ENCODE measurements around the gene FBRSL1.
"Not testable (repeated sequence)": the region's sequence is repeated elsewhere in the genome, so short reads cannot be mapped to it uniquely, and the experiment has no call there.

FBRSL1 gene

GRCh38 chr12:132454193-132454932, 35.6 kb upstream of the FBRSL1 start:
- no peak for DNase-seq

GRCh38 chr12:132454933-132455418, 35.0 kb upstream of the FBRSL1 start:
- DNase-seq = no peak

GRCh38 chr12:132455565-132455964, 34.4 kb upstream of the FBRSL1 start:
- no peak for DNase-seq

GRCh38 chr12:132456186-132456943, 33.6 kb upstream of the FBRSL1 start:
- no peak for DNase-seq

DNA sequence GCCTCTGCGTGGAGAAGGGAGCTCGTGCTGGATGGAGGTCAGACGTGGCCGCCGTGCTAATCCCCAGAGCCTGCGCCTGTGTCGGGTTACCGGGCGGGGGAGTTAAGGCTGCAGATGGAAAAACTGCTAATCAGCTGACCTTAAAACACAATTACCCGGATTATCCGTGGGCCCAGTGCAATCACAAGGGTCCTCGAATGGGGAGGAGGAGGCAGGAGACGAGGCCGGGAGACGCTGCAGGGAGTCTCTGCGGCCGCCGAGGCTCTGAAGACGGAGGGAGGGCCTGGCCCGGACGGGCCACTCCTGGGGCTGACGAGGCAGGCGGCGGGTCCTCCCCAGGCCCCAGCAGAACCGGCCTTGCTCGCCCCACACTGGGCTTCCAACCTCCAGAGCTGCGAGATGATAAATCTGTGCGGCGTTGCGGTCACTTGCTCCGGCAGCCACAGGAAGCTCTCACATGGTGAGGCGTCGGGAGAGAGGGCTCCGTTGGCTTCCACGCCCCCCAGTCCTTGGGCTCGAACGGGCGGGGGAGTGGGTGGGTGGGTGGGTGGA, 32.9 kb upstream of the FBRSL1 start:
- DNase-seq = no peak

DNA sequence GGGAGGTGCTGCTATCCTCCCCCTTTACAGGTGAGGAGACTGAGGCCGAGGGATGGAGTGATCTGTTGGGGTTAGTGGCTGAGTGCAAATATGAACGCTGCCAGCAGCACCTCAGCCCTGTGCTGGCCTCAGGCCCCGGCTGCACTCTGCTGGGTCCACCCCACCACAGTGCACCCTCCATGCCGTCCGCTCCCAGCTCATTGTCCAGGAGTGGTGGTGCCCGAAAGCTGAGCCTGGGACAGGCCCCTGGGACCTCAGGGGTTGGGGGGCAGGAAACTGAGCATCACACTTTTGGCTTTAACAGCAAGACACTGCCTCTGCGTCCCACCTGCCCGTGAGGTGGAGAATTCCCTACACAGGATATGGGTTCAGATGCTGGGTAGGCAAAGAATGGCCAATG, 31.5 kb upstream of the FBRSL1 start:
- no peak for DNase-seq

GRCh38 chr12:132458846-132459641, 30.9 kb upstream of the FBRSL1 start:
- DNase-seq = no peak

GRCh38 chr12:132460571-132460970, 29.4 kb upstream of the FBRSL1 start:
- no peak for DNase-seq

DNA sequence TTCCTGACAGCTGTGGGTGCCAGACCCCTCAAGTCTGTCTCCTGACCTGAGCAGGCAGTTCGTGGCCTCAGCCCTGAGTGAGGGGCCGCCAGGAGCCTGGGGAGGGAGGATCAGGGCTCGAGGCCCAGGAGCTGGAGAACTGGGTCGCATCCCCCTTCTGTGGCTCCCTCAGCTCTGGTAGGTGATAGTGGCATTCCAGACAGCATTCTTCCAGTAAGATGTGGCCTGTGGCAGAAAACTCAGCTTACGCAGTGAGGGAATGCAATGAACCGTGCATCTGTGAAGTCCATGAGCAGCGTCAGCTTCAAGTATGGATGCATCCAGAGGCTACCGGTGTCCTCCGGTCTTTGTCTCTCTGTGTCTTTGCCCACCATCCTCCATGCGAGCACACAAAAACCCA, 28.4 kb upstream of the FBRSL1 start:
- no peak for DNase-seq

GRCh38 chr12:132462788-132463187, 27.2 kb upstream of the FBRSL1 start:
- no peak for DNase-seq

GRCh38 chr12:132463284-132463924, 26.5 kb upstream of the FBRSL1 start:
- not testable (repeated sequence) for DNase-seq

- DNase-seq = not testable (repeated sequence)
Observed at GRCh38 chr12:132464304-132464703, 25.6 kb upstream of the FBRSL1 start.

DNA sequence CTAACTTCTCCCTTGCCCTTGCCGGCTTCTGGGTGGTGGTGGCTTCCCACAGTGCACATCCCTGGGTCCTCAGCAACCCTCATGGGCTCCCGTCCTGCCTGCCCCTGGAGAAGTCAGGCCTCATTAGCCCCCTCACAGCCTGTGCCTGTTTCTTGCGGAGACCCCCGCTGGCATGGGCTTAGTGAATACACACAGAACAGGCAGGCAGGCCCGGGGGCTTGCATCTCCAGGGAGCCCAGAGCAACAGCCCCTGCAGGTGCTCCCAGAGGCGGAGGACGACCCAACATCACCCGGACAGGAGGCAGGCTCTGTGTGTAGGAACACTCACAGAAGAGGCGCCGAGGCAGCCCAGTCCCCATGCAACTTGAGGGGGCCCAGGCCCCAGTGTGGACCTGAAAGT, 25.1 kb upstream of the FBRSL1 start:
- DNase-seq = no peak

GRCh38 chr12:132465269-132466190, 24.4 kb upstream of the FBRSL1 start:
- no peak for DNase-seq

DNA sequence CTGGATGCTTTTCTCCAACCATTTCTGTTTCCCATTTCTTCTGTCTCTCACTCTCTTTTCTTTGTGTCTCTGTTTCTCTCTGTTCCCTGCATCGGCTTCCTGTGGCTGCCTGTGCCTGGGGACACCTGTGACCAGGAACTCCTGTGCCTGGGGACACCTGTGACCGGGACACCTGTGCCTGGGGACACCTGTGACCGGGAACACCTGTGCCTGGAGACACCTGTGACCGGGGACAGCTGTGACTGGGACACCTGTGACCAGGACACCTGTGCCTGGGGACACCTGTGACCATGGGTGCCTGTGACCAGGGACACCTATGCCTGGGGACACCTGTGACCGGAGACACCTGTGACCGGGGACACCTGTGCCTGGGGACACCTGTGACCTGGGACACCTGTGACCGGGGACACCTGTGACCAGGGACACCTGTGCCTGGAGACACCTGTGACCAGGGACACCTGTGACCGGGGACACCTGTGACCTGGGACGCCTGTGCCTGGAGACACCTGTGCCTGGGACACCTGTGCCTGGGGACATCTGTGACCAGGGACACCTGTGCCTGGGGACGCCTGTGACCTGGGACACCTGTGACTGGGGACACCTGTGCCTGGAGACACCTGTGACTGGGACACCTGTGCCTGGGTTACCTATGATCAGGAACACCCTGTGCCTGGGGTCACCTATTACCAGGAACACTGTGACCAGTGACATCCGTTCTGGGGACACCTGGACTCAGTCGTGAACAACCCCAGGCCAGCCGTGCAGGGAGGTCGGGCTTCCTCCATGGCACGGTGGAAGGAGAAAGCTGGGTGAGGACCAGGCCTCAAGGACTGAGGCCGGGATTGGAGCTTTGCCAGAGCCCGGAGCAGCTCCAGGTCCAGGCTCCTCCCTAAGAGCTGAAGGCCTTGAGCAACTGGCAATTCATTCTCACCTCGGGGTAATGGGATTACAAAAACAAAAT, 23.4 kb upstream of the FBRSL1 start:
- no peak for DNase-seq

- DNase-seq = no peak
Observed at GRCh38 chr12:132467511-132467910, 22.4 kb upstream of the FBRSL1 start.

DNA sequence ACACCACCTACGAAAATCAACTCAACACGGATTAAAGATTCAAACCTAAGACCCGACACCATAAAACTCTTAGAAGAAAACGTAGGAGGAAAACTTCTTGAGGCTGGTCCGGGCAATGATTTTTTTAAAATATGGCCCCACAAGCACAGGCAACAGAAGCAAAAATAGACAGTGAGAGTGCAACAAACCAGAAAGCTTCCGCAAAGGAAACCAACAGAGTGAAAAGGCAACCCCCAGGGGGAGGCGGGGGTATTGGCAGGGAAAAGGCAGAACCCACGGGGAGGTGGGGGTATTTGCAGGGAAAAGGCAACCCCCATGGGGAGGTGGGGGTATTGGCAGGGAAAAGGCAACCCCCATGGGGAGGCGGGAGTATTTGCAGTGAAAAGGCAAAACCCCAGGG, 20.5 kb upstream of the FBRSL1 start:
- no peak for DNase-seq

- no peak for DNase-seq
Observed at GRCh38 chr12:132470397-132470796, 19.6 kb upstream of the FBRSL1 start.

- no peak for DNase-seq
Observed at GRCh38 chr12:132471011-132471857, 18.7 kb upstream of the FBRSL1 start.
